MG63 (cell line): Measurements from ENCODE around the gene ANGPT4. TPM values are rescaled to one million over a fixed set of nuclear protein-coding genes. Genes with fewer than 3 reads are reported as not detected.

Experiments
- total RNA-seq: library from RNA; depleted of rRNA; stranded (reverse); fragments of >200 nt; shearing (Covaris generic); gene quantifications from 2 replicates; pipeline ENCODE4 v1.2.3, GENCODE V29; 2014; ENCODE audit warnings: low replicate concordance; rRNA removed

Gene ANGPT4
- total RNA-seq, 1 experiment from 2014 or later = not detected

Other genes starting within 250 kb of the ANGPT4 start
- not detected in 2 replicates for gene SCRT2, start 240.5 kb downstream of the ANGPT4 start, total RNA-seq
- gene SLC52A3, start 147.8 kb downstream of the ANGPT4 start, total RNA-seq = not detected in 2 replicates
- 3.9 and 4.6 TPM in 2 replicates for gene FAM110A, start 82.6 kb downstream of the ANGPT4 start, total RNA-seq
- 0.42 and 0.82 TPM in 2 replicates for gene RSPO4, start 86.0 kb upstream of the ANGPT4 start, total RNA-seq
- gene PSMF1, start 202.3 kb upstream of the ANGPT4 start, total RNA-seq = 41.6 and 62.5 TPM in 2 replicates